ENCODE results near the gene LDAH.

Gene LDAH

DNA sequence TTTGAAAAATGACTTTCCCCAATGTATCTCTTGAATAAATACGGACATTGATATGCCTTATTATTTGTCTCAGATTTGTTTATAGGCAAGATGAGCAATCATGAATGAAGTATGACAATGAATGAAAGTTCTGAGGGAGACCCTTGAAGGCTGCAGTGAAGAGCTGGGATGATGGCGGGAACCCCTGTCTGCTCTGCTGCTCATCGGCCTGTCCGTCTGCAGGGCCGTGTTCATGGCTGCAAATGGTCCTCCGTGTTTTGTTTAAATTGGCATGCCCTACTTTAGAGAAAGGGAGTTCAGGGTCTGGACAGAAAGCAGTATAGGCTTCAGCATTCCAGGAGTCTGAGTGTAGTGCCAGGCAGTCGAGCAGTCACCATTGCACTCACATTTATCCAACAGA lies 170.8 kb downstream of the LDAH start:
- no peak for DNase-seq (ENCODE audit: low spot score)

DNA sequence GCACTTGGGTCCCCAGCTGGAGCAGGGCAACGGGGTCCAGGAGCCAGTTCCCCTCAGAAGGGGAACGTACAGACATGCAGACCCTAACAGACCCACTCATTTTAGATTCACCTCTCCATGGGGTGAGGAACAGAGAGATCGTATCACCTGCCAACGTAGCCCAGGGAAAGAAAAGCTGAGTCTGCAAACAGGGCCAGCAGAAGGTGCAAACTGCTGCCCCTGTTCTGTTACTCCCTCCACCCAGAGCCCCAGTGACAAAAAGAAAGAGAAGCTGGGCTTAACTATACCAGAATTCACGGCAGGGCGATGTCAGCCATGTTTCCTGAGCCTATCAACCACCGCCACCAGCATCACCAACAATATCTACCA lies 171.2 kb downstream of the LDAH start:
- no peak for DNase-seq (ENCODE audit: low spot score)

DNA sequence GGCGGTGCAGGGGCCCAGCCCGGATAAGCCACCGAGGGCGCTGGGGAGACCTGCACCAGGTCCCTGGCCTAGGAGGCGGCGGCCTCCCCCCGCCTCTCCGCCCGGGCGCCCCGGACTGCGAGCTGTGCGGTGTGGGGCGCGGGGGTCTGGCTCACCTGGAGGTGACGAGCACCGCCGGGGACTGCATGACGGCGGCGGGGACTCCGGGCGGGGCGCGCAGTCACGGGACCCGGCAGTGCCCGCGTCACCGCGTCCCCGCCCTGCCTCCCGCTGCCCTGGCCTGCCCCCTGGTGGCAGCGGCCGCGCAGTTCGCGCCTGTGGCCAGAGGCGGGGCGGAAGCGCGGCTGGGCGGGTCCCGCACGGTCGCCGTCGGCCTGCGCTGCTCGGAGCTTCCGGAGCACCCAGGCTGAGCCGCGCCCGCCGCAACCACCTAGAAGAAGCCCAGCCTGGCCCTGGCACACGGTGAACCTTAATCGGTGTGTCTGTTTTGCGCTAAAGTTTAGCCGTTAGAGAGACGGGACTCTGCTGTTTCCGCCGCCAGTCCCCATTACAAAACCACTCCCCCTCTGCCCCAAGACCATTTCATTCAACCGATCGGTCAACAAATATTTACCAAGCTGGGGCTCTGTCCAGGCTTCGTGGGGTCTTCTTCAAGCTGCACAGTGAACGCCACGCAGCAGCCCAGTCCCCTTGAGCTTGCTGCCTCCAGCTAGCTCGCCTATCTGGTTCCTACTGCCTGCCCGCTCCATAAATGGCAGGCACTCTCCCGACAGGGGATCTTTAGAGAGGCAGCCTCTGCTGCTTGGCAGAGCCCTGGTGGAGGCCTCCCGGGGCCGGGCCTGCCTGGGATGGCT lies 171.8 kb downstream of the LDAH start, which contains the start of gene HS1BP3:
Gene HS1BP3 (minus strand): TSS at position 222 of the 854 bp plus-strand sequence. CDS start 35 bp downstream, at position 187.
- DNase-seq (ENCODE audit: low spot score), result peak; percentile 97

DNA sequence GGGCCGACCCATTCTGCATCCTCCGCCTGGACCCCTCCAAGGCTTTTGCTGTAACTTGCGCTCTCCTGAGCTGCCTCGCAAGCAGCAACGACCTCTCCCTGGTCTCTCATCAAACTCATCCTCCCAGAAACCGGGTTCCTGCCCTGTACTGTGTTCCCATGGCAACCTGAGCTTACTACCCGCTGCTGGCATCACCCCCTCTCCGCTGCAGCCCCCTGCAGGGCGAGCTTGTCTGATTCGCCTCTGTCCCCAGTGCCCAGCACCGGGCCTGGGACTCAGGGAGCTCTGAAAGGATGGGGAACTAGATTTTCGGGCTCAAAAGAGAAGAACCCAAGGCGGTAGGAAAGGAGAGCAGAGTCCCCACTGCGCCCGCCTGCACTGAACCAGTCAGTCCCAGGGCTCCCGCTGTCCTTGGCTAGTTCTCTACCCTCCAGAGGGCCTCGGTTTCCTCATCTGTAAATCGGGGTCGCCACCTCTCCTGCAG lies 172.5 kb downstream of the LDAH start:
- no peak for DNase-seq (ENCODE audit: low spot score)

DNA sequence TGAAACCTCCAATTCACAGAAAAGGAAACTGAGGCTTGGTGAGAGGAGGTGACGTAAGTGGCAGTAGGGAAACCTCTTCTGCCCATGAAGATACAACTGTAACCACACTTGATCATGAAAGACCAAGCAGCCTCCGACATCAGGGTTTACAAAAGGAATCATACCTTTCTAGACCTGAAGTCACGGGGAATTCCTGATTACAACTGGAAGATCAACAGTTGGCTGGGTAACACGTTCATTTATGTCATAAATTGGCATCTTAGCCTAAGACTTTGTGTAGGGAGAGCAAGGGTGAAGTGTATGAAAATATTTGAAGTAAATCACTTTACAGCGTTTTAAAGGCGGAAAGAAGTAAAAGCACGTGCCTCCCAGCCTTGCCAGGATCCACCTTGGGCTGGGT lies 172.9 kb downstream of the LDAH start:
- no peak for DNase-seq (ENCODE audit: low spot score)

DNA sequence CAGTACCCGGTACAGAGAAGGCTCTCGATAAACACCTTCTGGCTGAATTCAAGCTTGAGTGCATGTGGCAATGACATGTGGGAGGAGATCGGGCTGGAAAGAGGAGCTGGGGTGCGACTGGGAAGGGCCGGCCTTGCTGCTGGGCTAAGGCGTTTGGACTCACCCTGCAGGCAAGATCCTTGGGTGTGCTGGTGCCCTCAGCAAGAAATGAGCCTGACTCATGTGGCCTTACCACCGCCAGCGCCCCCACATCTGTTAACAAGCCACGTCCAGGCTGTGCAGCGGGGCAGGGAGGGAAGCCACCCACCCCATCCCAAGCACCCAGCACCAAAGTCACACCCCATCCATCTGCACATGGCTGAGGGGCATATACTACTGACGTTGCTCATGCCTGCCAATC lies 173.3 kb downstream of the LDAH start:
- no peak for DNase-seq (ENCODE audit: low spot score)

DNA sequence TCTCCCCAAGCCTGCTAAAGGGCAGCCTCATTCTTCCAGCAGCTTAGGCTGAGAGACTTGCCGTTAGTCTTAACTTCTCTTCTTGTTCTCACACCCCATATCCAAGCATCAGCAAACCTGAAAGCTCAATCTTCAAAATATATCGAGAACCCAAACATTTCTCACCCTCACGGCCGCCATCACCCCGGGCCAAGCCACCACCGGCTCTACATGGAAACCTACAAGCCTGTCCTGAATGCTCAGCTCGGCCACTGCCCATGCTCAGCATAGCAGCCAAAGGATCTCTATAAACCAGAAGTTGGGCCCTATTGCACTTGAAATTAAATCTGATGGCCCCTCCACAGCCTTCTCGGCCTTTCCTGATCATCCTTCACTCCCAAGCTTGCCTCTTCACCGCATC lies 174.1 kb downstream of the LDAH start:
- no peak for DNase-seq (ENCODE audit: low spot score)

DNA sequence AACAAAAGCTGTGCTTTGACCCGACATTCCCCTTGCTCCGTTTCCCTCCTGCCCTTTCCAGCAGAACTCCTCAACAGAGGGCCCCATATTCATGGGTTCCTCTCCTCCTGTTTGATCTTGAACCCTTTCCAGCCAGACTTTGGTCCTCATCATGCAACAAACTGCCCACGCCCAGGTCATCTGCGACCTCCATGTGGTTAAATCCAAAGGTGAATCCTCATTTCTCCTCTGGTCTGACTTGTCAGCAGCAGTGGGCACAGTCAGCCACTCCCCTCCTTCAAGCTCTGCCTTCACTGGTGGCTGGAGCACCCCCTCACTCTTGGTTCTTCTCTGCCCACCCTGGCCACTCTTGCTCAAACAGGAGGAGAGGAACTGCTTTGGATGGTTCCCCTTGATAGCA lies 174.7 kb downstream of the LDAH start:
- no peak for DNase-seq (ENCODE audit: low spot score)

DNA sequence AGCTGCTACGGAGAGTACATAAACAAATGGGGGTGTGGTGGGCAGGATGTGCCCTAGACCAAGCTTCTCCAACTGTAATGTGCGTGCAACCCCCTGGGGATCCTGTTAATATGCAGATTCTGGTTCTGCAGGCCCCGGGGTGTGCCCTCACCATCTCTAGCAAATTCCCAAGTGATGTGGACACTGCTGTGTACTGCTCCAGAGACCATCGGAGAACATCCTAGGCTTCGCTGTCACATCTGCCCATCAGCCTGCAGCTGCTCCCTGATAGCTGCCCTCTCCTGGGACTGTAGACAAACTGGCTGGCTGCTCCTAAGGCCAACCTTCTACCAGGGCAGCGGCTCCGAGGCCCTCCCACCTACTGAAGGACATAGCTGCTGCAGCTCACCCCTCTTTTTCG lies 175.2 kb downstream of the LDAH start:
- DNase-seq (ENCODE audit: low spot score), result no peak

DNA sequence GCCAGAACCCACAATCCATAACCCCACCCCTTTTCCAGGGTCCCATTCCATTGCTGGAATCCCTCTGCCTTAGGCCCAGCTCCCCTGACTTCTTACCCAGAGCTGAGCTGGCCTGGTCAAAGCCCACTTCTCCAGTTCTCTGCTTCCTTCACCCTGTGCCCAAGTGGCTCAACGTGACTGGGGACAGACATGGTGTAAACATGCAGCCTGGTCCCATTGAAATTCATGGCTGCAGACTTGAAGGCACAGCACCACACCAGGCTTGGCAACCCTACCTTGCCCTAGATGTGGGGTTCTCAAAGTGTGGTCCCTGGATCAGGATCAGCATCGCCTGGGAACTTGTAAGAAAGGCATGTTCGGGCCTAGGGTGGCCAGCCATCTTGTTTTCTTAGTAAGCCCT lies 175.7 kb downstream of the LDAH start:
- DNase-seq (ENCODE audit: low spot score), result no peak

DNA sequence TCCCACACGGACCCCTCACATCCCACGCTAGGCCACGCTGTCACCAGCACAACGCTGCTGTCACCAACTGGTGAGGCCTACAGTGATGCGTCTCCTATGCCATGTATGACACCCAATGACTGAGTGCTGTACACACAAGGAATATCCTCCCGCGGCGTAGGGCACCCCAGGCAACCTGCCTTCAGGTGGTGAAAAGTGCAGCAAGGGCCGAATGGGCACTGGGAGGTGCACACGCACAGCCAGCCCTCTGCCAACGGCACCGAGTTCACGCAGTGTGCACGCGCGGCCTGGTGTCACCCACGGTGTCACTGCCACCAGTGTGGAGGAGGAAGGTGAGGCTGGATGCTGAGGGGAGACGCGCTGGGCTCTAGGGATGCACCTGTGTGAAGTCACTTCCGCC lies 176.5 kb downstream of the LDAH start:
- DNase-seq (ENCODE audit: low spot score), result no peak

DNA sequence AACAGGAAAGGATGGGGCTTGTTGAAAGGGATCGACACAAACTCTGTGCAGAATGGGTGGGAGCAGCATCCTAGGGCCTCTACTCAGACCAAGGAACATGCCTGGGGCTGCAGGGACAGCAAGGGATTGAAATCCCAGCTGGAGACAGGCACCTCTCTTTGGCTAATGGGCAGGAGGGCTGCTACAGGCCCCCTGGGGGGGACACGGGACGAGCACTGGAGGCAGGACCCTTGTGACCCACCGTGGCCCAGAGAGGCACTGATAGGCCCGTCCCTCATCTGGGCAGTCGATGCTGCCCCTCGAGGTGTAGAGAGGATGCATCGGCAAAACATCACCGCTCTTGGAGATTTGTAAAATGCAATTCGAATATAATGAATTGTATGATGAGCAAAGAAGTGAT lies 177.1 kb downstream of the LDAH start:
- no peak for DNase-seq (ENCODE audit: low spot score)

DNA sequence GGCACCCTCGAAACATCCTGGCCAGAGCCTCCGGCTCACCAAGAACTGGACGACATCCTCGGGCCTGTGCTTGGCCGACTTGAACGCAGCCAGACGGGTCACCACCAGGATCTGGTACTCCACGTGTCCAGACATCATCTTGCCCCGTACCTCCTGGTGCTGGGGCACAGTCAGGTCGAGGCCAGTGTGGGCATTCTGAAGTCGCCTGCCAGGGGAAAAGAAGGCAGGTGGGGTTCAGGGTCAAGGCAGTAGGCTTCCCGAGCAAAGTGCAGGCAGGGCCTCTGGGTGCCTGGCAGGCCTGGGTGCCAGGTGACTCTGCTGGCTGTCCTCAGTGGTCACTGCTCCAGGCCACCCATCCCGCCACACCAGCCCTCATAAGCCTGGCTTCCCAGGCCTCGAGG lies 177.6 kb downstream of the LDAH start:
- DNase-seq (ENCODE audit: low spot score), result no peak

DNA sequence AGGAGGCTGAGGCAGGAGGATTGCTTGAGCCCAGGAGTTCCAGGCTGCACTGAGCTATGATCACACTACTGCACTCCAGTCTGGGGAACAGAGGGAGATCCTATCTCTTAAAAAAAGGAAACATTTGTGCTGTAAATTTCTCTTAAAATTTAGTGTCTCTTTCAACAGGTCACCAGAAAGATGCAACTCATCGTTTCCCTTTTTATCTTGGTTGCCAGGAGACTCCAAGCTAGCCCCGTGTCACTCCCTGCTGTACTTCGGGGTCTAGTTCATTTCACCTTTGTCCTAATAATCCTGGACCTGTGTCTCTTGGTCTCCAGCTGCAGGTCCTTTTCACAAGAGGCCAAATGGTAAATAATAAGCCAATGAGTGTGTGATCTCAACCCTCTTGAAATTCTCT lies 179.1 kb downstream of the LDAH start:
- no peak for DNase-seq (ENCODE audit: low spot score)

DNA sequence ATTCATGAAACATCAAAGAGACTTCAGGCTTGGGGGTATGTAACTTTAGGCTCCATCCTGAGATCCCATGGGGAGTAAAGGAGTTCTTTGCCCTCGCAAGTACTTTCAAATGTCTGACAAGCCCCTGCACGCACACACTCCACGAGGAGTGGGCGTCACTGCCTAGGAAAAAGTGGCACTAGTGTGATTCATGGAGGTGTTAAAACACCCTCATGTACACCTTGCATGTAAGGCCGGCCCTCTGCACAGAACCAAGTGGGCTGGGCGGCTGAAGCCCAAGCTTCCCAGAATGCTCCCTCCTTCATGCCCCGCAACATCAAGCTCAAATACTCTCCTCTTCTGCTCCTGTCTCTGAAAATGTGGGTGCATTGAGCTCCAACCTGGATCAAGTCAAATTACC lies 179.8 kb downstream of the LDAH start:
- DNase-seq (ENCODE audit: low spot score), result no peak

DNA sequence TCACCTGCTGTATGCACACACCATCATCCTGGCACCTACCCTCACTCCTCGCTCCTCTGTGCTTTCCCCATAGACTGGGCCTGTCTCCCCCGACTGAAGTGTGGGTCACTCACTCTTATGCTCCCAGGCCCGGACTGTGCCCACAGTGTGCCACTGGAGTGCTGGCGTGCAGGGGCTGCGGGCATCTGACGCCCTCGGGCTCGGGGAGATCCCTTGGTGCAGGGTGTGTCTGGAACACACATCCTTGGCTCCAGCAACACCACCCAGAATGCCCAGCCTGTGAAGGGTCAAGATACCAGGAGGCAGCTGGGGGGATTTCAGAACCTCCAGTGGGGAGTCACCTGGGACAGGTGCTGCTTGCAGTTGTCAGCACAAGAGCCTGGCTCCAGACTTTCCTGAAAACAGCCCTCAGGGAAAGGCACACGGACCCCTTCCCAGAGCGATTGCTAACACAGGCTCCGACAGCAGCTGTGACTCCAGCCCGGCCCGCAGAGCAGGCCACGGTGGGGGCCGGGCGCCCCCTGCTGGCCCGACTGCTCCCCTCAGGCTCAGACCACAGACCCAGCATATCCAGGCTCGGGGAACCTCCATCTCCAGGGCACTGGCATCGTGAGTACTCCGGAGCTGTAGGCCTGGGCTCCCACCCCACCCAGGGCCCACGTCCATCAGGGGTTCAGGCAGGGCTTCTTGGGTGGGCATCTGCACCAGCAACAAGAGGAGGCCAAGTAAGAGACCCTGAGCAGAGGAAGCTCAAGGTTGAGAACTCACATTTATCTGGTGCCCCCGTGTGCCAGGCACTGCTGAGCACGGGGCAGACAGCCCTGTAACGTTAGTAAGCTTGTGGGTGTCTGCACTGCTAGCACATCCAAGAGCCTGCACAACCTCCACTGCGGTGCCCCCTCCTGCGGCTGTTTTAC lies 180.6 kb downstream of the LDAH start:
- DNase-seq (ENCODE audit: low spot score), result peak; percentile 92

DNA sequence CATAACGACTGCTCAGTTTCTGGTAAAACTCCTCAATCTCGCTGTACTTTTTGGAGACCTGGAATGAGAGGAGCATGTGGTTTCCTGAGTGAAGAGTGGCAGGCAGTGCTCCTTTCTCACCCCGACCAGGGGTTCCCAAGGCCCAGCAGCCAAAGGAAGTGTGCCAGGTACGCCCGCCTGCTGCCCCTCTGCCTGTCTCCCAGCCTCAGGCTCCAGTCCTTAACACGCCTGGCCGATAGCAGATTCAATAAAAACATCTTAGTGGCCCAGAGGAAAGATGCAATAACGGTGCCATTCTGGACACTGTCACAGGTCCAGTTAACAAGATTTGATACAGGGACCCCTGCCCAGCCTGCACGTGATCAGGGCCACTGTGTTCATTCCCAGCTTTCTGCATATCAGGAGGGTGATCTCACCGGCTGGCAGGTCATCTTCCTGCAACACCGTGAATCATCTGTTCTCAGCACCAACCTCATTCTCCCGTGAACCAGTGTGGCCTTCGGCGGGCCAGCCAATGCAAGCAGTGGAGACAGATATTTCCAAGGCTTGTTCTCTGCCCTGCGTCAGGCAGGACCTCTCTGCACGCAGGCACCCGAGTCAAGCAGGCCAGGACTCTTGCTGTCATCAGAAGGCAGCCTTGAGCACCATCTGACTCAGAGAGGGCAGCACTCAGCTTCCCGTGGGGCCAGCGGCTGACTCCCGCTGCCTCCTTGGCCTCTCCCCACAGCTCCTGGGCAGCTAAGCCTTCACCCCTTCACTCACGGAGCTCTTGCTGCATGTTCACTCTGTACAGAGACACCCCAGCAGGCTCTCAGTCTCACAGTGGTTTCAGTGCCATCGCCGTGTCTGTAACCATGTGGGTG lies 181.5 kb downstream of the LDAH start:
- DNase-seq (ENCODE audit: low spot score), result no peak

DNA sequence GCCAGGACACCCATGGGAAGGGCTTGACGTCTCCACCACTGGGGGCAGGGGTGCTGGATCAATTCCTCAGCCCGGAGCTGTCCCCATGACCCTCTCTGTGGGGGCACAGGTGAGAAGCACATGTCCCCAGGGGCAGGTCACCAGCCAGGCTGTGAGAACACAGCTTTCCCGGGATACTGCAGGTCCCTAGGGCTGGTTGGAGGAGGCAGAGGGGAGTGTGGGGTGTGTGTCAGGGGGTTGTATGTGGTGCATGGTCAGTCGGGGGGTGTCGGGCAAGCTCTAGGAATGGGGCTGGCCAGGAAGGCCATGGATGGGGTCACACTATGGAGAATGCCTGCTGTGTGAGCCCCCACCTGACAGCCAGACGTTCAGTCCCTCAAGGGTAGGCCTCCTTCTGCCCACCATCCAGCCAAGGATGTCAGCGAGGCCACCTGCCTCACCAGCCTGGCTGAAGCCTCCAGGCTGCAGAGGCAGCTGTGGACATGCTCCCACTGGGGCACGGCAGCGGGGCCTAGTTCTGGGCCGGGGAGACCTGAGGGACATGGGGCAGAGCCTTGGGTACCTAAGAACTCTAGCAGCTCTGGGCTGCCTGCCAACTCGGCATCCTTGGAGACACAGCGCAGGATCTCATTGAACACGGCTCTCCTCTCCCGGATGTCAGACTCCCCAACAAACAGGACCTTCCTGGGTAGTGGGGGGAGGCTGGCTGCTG lies 182.3 kb downstream of the LDAH start:
- no peak for DNase-seq (ENCODE audit: low spot score)

DNA sequence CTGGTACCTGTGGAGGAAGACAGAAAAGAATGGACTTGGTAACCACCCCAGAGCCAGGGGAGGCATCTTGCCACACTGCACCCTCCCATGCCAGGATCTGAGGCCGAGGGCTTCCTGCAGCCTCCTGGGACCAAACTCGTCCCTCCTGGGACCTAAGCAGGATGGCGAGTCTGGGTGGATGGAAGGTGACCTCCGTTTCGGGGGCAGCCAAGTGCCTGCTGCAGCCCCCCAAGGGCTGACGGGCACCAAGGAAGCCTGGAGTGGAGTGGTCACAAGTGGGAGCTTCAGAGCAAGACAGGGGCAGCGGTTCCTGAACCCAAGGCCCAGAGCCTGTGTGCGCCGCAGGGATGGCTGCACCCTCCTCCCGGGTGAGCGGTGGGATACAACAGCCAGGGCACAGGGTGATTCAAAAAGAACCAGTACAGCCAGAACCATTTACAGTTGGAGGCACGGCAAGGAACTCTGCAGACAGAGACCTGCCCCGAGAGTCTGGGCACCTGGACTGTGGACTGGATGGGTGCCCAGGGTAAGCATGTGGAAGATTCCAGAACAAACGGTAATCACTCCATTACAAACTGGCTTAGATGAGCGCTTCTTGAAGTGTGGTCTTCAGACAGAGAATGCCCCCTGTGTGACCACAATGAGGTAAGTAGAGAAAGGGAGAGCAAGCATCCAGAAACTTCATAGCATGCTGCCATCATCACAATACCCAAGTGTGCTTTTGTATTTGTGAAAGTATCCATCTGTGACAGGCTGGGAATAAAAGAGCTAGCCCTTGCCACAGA lies 184.1 kb downstream of the LDAH start:
- no peak for DNase-seq (ENCODE audit: low spot score)

DNA sequence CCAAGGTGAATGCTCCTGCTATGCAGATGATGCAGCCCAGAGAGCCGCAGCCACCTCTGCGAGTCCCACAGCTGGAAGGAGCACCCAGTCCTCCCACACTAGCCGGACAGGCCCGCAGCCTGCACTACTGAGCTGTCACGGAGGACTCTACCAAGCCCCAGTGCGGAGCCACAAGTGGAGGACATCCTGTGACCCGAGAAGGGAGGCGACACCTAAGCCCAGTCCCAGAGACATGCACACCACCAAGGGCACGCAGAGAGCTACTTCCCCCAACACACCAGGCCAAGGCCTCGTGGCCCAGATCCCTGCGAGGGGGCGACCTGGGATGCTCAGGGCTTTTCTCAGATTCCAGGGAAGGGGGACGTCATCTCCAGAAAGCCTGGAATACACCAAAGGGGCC lies 184.9 kb downstream of the LDAH start:
- no peak for DNase-seq (ENCODE audit: low spot score)

DNA sequence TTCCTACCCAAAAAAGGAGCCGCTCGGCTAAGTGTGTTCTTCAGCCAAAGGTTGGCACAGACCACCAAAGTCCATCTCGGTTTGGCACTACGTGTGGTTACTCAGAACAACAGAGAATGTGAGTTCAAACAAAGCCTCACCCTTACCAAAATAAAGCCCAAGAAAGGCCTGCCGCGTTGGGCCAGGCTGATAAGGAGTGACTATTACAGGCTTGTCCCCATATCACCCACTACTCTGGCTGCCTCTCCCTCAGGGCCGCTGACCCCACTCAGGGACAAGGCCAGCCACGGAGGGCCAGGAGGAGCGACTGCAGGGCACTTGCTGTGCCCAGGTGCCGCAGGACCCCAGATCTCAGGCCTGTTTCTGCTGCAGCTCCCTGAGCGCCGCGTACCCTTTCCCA lies 185.8 kb downstream of the LDAH start:
- no peak for DNase-seq (ENCODE audit: low spot score)

Measured in D341Med (cell line).